ENCODE data around the gene SOX18.

Gene SOX18

GRCh38 chr20:64092258-64093012 lies 43.0 kb upstream of the SOX18 start:
- TF ChIP-seq SIN3A (IDR thresholded peaks at IDR 0.05; ENCODE audit: borderline replicate concordance, insufficient read depth, low read length) (no peak), POLR2AphosphoS5 (IDR thresholded peaks at IDR 0.05; ENCODE audit: low read depth, low read length) (no peak), TAF1 (IDR thresholded peaks at IDR 0.05; ENCODE audit: borderline replicate concordance, insufficient read depth, low read length) (no peak), FOXP2 (optimal IDR thresholded peaks at IDR 0.05; ENCODE audit: borderline replicate concordance, extremely low read depth, extremely low read length, insufficient read depth) (no peak), REST (IDR thresholded peaks at IDR 0.05; ENCODE audit: insufficient read depth in 1 of 2, low read depth in 2 of 2, low read length in 2 of 2) (no peak)

- no peak for TF ChIP-seq REST (IDR thresholded peaks at IDR 0.05; ENCODE audit: insufficient read depth in 1 of 2, low read depth in 2 of 2, low read length in 2 of 2)
Measured at GRCh38 chr20:64091770-64092169, 42.3 kb upstream of the SOX18 start.

GRCh38 chr20:64091340-64091739 lies 41.9 kb upstream of the SOX18 start:
- TF ChIP-seq FOXP2 (optimal IDR thresholded peaks at IDR 0.05; ENCODE audit: borderline replicate concordance, extremely low read depth, extremely low read length, insufficient read depth): no peak
- no peak for TF ChIP-seq TAF1 (IDR thresholded peaks at IDR 0.05; ENCODE audit: borderline replicate concordance, insufficient read depth, low read length)

- no peak for TF ChIP-seq REST (IDR thresholded peaks at IDR 0.05; ENCODE audit: insufficient read depth in 1 of 2, low read depth in 2 of 2, low read length in 2 of 2)
Measured at GRCh38 chr20:64090165-64090564, 40.7 kb upstream of the SOX18 start.

GRCh38 chr20:64086801-64087200 lies 37.4 kb upstream of the SOX18 start:
- TF ChIP-seq POLR2AphosphoS5 (IDR thresholded peaks at IDR 0.05; ENCODE audit: low read depth, low read length): no peak
- TF ChIP-seq TAF1 (IDR thresholded peaks at IDR 0.05; ENCODE audit: borderline replicate concordance, insufficient read depth, low read length): no peak
- TF ChIP-seq FOXP2 (optimal IDR thresholded peaks at IDR 0.05; ENCODE audit: borderline replicate concordance, extremely low read depth, extremely low read length, insufficient read depth): no peak
- no peak for TF ChIP-seq SIN3A (IDR thresholded peaks at IDR 0.05; ENCODE audit: borderline replicate concordance, insufficient read depth, low read length)
- no peak for TF ChIP-seq REST (IDR thresholded peaks at IDR 0.05; ENCODE audit: insufficient read depth in 1 of 2, low read depth in 2 of 2, low read length in 2 of 2)
